Right renal pelvis (tissue), 4 donors: Measurements from ENCODE around the gene TNFAIP8L3. TPM values are rescaled to one million over a fixed set of nuclear protein-coding genes. Genes with fewer than 3 reads are reported as not detected.
"Not testable (repeated sequence)": the region's sequence is repeated elsewhere in the genome, so short reads cannot be mapped to it uniquely, and the experiment has no call there.

Experiments used
- DNase-seq, 4 donors: peaks; one replicate each; pipeline ENCODE4 v3.0.0-alpha.2; 2013; ENCODE audit warnings: low read depth in 4 of 4, low spot score in 3 of 4, missing footprints in 1 of 4
- polyA plus RNA-seq, 4 donors: library from polyadenylated mRNA; unstranded; fragments of 120-200 nt; gene quantifications; one replicate each; pipeline ENCODE4 v1.2.1, GENCODE V29; 2013; ENCODE audit not compliant: insufficient read length in 4 of 4

TNFAIP8L3 gene
- 1 to 10 TPM; 1.6 to 2.4 (median 2.2) TPM for polyA plus RNA-seq

- no peak for DNase-seq
These were observed at the start of gene TNFAIP8L3 for GRCh38 chr15:51094606-51095569. Gene TNFAIP8L3 (minus strand): TSS chr15:51094906. CDS start chr15:51094595, 311 bp downstream.

GRCh38 chr15:51144021-51144532 lies 49.4 kb upstream of the TNFAIP8L3 start:
- no peak for DNase-seq

- not testable (repeated sequence) for DNase-seq
These were observed 45.6 kb upstream of the TNFAIP8L3 start for GRCh38 chr15:51140347-51140746.

GRCh38 chr15:51139091-51139490 lies 44.4 kb upstream of the TNFAIP8L3 start:
- no peak for DNase-seq

- no peak for DNase-seq
These were observed 43.2 kb upstream of the TNFAIP8L3 start for GRCh38 chr15:51137880-51138430.

- no peak for DNase-seq
These were observed 42.3 kb upstream of the TNFAIP8L3 start for GRCh38 chr15:51137024-51137423.

- DNase-seq, result no peak
These were observed 40.6 kb upstream of the TNFAIP8L3 start for GRCh38 chr15:51135276-51135675.

- DNase-seq, result no peak
These were observed 39.9 kb upstream of the TNFAIP8L3 start for GRCh38 chr15:51134416-51135199.

GRCh38 chr15:51133140-51133765 lies 38.5 kb upstream of the TNFAIP8L3 start:
- no peak for DNase-seq

GRCh38 chr15:51132384-51133139 lies 37.9 kb upstream of the TNFAIP8L3 start:
- no peak for DNase-seq

- DNase-seq, result no peak
These were observed 37.0 kb upstream of the TNFAIP8L3 start for GRCh38 chr15:51131596-51132290.

- DNase-seq, result no peak
These were observed 35.6 kb upstream of the TNFAIP8L3 start for GRCh38 chr15:51130344-51130743.

GRCh38 chr15:51129535-51130188 lies 35.0 kb upstream of the TNFAIP8L3 start:
- DNase-seq, result no peak

GRCh38 chr15:51128701-51129100 lies 34.0 kb upstream of the TNFAIP8L3 start:
- DNase-seq, result no peak

GRCh38 chr15:51126842-51127241 lies 32.1 kb upstream of the TNFAIP8L3 start:
- no peak for DNase-seq

GRCh38 chr15:51123002-51123401 lies 28.3 kb upstream of the TNFAIP8L3 start:
- DNase-seq, result not testable (repeated sequence)

- no peak for DNase-seq
These were observed 27.0 kb upstream of the TNFAIP8L3 start for GRCh38 chr15:51121631-51122225.

- DNase-seq, result no peak
These were observed 26.4 kb upstream of the TNFAIP8L3 start for GRCh38 chr15:51121118-51121517.
